Measurements from ENCODE around the gene LIN28B.

Gene LIN28B

GRCh38 chr6:105106260-105106659 lies 149.4 kb downstream of the LIN28B start:
- TF ChIP-seq EZH2 (IDR thresholded peaks at IDR 0.05; ENCODE audit: borderline replicate concordance, low read depth, low read length, severe bottlenecking): no peak
- no peak for TF ChIP-seq CTCF (IDR thresholded peaks at IDR 0.05; ENCODE audit: borderline replicate concordance, extremely low read depth, low read length, poor library complexity, severe bottlenecking)
- Histone ChIP-seq H3K9me3 (ENCODE audit: insufficient read depth, low read length, severe bottlenecking) (no peaks in the 10 kb centered on the region), H3K4me3 (ENCODE audit: low read depth in 1 of 2, low read length in 2 of 2) (no peak overlapping the region), H3K4me1 (ENCODE audit: insufficient read depth, low read length) (no peaks in the 10 kb centered on the region), H3K27me3 (ENCODE audit: insufficient read depth, low read length, poor library complexity) (no peaks in the 10 kb centered on the region), H3K36me3 (ENCODE audit: insufficient read depth, low read length) (no peaks in the 10 kb centered on the region), H3K4me2 (ENCODE audit: insufficient read depth, low read length) (no peak overlapping the region), H3K79me2 (ENCODE audit: insufficient read depth, low read length) (no peaks in the 10 kb centered on the region), H2AFZ (ENCODE audit: low read depth, low read length) (no peak overlapping the region), H3K27ac (ENCODE audit: low read length) (no peak overlapping the region), H3K9ac (ENCODE audit: low read depth, low read length) (no peak overlapping the region), H4K20me1 (ENCODE audit: insufficient read depth, low read length) (no peaks in the 10 kb centered on the region)
- ATAC-seq (ENCODE audit: insufficient read depth, low read depth): no peak
- no peak for DNase-seq

- H3K9me3 ChIP-seq (ENCODE audit: insufficient read depth, low read length, severe bottlenecking): no peaks in the 10 kb centered on the region
- H3K36me3 ChIP-seq (ENCODE audit: insufficient read depth, low read length): no peaks in the 10 kb centered on the region
- no peak overlapping the region for H3K9ac ChIP-seq (ENCODE audit: low read depth, low read length)
- no peaks in the 10 kb centered on the region for H4K20me1 ChIP-seq (ENCODE audit: insufficient read depth, low read length)
- H3K4me3 ChIP-seq (ENCODE audit: low read depth in 1 of 2, low read length in 2 of 2): no peak overlapping the region
- ATAC-seq (ENCODE audit: insufficient read depth, low read depth) (no peak), DNase-seq (no peak)
- no peak overlapping the region for H2AFZ ChIP-seq (ENCODE audit: low read depth, low read length)
- no peaks in the 10 kb centered on the region for H3K4me1 ChIP-seq (ENCODE audit: insufficient read depth, low read length)
- no peak for TF ChIP-seq EZH2 (IDR thresholded peaks at IDR 0.05; ENCODE audit: borderline replicate concordance, low read depth, low read length, severe bottlenecking)
- TF ChIP-seq CTCF (IDR thresholded peaks at IDR 0.05; ENCODE audit: borderline replicate concordance, extremely low read depth, low read length, poor library complexity, severe bottlenecking): no peak
- H3K4me2 ChIP-seq (ENCODE audit: insufficient read depth, low read length): no peak overlapping the region
- no peaks in the 10 kb centered on the region for H3K27me3 ChIP-seq (ENCODE audit: insufficient read depth, low read length, poor library complexity)
- no peaks in the 10 kb centered on the region for H3K79me2 ChIP-seq (ENCODE audit: insufficient read depth, low read length)
- no peak overlapping the region for H3K27ac ChIP-seq (ENCODE audit: low read length)
Measured at GRCh38 chr6:105107207-105107606, 150.3 kb downstream of the LIN28B start.

- H3K4me3 ChIP-seq (ENCODE audit: low read depth in 1 of 2, low read length in 2 of 2): no peak overlapping the region
- H3K9ac ChIP-seq (ENCODE audit: low read depth, low read length): no peak overlapping the region
- H3K27ac ChIP-seq (ENCODE audit: low read length): no peak overlapping the region
- H3K36me3 ChIP-seq (ENCODE audit: insufficient read depth, low read length): no peaks in the 10 kb centered on the region
- no peaks in the 10 kb centered on the region for H3K79me2 ChIP-seq (ENCODE audit: insufficient read depth, low read length)
- ATAC-seq (ENCODE audit: insufficient read depth, low read depth): no peak
- no peaks in the 10 kb centered on the region for H3K4me1 ChIP-seq (ENCODE audit: insufficient read depth, low read length)
- H4K20me1 ChIP-seq (ENCODE audit: insufficient read depth, low read length): no peaks in the 10 kb centered on the region
- H3K9me3 ChIP-seq (ENCODE audit: insufficient read depth, low read length, severe bottlenecking): no peaks in the 10 kb centered on the region
- no peak overlapping the region for H2AFZ ChIP-seq (ENCODE audit: low read depth, low read length)
- H3K27me3 ChIP-seq (ENCODE audit: insufficient read depth, low read length, poor library complexity): no peaks in the 10 kb centered on the region
- no peak for DNase-seq
- TF ChIP-seq EZH2 (IDR thresholded peaks at IDR 0.05; ENCODE audit: borderline replicate concordance, low read depth, low read length, severe bottlenecking) (no peak), CTCF (IDR thresholded peaks at IDR 0.05; ENCODE audit: borderline replicate concordance, extremely low read depth, low read length, poor library complexity, severe bottlenecking) (no peak)
- no peak overlapping the region for H3K4me2 ChIP-seq (ENCODE audit: insufficient read depth, low read length)
Measured at GRCh38 chr6:105108631-105109262, 151.8 kb downstream of the LIN28B start.

Measured in DND-41 (cell line).